HEK293T (cell line): ENCODE results near the gene IL4I1.
A peak's percentile ranks its signal among the peaks of the same experiment; 100 is the strongest.

Experiments
- BHLHE40 ChIP-seq: fragments of 450-650 bp; IDR thresholded peaks from 2 replicates; pipeline ENCODE4 v1.6.1; 2016; ENCODE audit warnings: mild to moderate bottlenecking, moderate library complexity, borderline replicate concordance
- FOXM1 ChIP-seq: fragments of 450-650 bp; IDR thresholded peaks from 2 replicates; pipeline ENCODE4 v1.6.1; 2017; ENCODE audit warnings: mild to moderate bottlenecking, borderline replicate concordance
- HDGF ChIP-seq: fragments of 450-650 bp; IDR thresholded peaks from 2 replicates; pipeline ENCODE4 v1.6.1; 2017; ENCODE audit warnings: antibody characterized with exemption, borderline replicate concordance

DNA sequence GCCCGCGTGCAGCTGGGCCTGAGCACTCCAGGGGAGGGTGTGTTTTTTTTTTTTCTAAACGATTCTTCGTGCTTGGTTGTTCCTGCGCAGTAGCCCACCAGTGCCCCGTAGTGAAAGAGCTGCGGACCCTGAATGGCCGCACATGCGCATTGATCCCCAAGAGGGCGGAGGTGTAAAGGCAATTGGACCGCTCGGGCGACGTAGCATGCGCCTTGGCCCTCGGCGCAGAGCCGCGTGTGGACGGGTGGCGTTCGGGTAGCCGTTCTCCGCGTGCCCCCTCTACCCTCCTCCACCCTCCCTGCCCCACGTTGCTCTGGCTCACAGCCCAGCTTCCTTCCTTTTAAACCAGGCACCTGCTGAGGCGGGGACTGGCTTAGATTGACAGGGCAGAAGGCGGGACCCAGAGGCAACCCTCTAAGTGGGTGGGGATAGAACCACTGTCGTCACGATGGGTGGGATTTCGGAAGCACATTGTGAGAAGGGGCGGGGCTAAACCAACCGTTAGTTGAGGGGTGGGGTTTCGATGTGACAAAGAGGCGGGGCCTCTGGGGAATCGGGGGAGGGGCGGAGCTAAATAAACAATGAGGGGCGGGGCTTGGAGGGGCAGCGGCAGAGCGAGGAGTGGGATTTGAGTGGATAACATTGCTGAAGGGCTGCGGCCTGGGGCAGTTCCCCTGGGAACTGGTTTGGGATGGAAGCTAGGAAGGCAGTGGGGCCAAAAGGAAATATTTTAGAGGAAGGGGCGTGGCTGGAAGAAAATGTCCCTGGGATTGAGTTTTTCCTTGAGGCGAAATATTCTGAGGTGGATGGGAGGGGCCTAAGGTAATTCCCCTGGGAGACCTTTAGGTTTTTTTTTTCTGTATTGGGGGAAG, 33.2 kb upstream of the IL4I1 start:
- TF ChIP-seq HDGF (peak; percentile 76; the same call in 1 of the 2 replicates), FOXM1 (0 out of 2 replicates have a peak, but pooled peaks have one; percentile 20), BHLHE40 (no peak)
